Adrenal gland (tissue), 12 donors: ENCODE data around the gene RAB33B. TPM values are rescaled to one million over a fixed set of nuclear protein-coding genes. Genes with fewer than 3 reads are reported as not detected.

Experiments
- DNase-seq, 7 donors: peaks; one replicate each; pipeline ENCODE4 v3.0.0-alpha.2; 2019 to 2020
- H3K27ac ChIP-seq, 5 donors: fragments of 200-600 bp; sonication (generic) in 4 of 5; 1 replicate in 3 of 5; 2 replicates in 2 of 5; pipeline versions ENCODE4 v1.5.1 to v1.8.0; 2016 to 2020; ENCODE audit warnings: mild to moderate bottlenecking in 1 of 5
- H3K27me3 ChIP-seq: fragments of 200-600 bp; 2 replicates; pipeline ENCODE4 v1.8.0; 2021
- H3K36me3 ChIP-seq, 2 donors: fragments of 200-600 bp; replicated peaks in 1 of 2; 1 replicate in 1 of 2; 2 replicates in 1 of 2; pipeline versions ENCODE4 v1.5.1 to v1.8.0; 2018 to 2022
- H3K4me1 ChIP-seq, 2 donors: fragments of 200-600 bp; replicated peaks in 1 of 2; 1 replicate in 1 of 2; 2 replicates in 1 of 2; pipeline versions ENCODE4 v1.5.1 to v1.8.0; 2018 to 2021
- H3K4me3 ChIP-seq, 4 donors: fragments of 200-600 bp; sonication (generic) in 3 of 4; one replicate each; pipeline ENCODE4 v1.5.1; 2016 to 2018
- H3K9me3 ChIP-seq, 3 donors: fragments of 200-600 bp; sonication (generic) in 1 of 3; replicated peaks in 1 of 3; 1 replicate in 2 of 3; 2 replicates in 1 of 3; pipeline versions ENCODE4 v1.5.1 to v1.8.0; 2016 to 2021
- CTCF ChIP-seq, 6 experiments: fragments of 450-650 bp in 4 of 6; fragments of 200-600 bp in 2 of 6; sonication (generic) in 1 of 6; IDR thresholded peaks; 1 replicate in 5 of 6; 2 replicates in 1 of 6; pipeline versions ENCODE4 v1.5.1 to v1.8.0; 2016 to 2021; ENCODE audit warnings: antibody characterized with exemption in 6 of 6, mild to moderate bottlenecking in 2 of 6, moderate library complexity in 1 of 6
- POLR2A ChIP-seq, 2 donors: fragments of 450-650 bp; IDR thresholded peaks; one replicate each; pipeline ENCODE4 v1.6.1; 2017; ENCODE audit warnings: antibody characterized with exemption in 2 of 2, mild to moderate bottlenecking in 2 of 2, moderate library complexity in 1 of 2
- WGBS, 4 donors: extraction: QIAGEN DNeasy Blood & Tissue Kit in 2 of 4; methylation state at CpG; one replicate each; pipeline versions ENCODE4 v1.1.5 to v1.1.7; 2013 to 2017; 5-methylcytosine and 5-hydroxymethylcytosine counted together
- intact Hi-C, 2 donors: fragments of 100-400 bp; cut with DNase I; formaldehyde crosslinking; loops; one replicate each; pipeline versions ENCODE4 v1.14.1 to v1.15.0; 2022 to 2023
- polyA plus RNA-seq, 3 donors: library from polyadenylated mRNA; stranded (reverse); fragments of 200-250 nt in 2 of 3; fragments of 350-450 nt in 1 of 3; fragmentation: Illumina TruSeq in 1 of 3; extraction: RNeasy Lipid Tissue Mini Kit (QIAGEN cat#74804) in 1 of 3; gene quantifications; one replicate each; pipeline ENCODE4 v1.2.3, GENCODE V29; 2013 to 2014
- small RNA-seq, 2 donors: library from RNA; depleted of rRNA; stranded (forward); fragments of <200 nt; gene quantifications; one replicate each; pipeline ENCODE3, GENCODE V24; 2016
- total RNA-seq, 9 donors: library from RNA; depleted of rRNA in 4 of 9; stranded (reverse); fragments of >200 nt in 4 of 9; fragments of 120-200 nt in 1 of 9; fragmentation: NEBNext Ultra II Directional in 1 of 9; extraction: Animal tissue kit (Norgen Biotek cat#: 25700) in 1 of 9; gene quantifications; one replicate each; pipeline versions ENCODE4 v1.1.0 to v1.2.4, GENCODE V29; 2013 to 2023
- donor health status: healthy with polysubstance abuse.
- donor health status: Bipolar disorder and iron deficiency.
- donor health status: DM: yes; HTN: yes; CAD: no.
- donor health status: DM: no; HTN: no; CAD: no.
- donor health status: DM: no; HTN: no; CAD: no.
- donor health status: DM: yes; HTN: yes; CAD: no.

The RAB33B gene
- total and polyA plus RNA-seq, 12 donors: 2.0 to 9.4 (median 6.3) TPM

- Histone ChIP-seq H3K27ac (no peak overlapping the region), H3K4me1 (peaks cover 0 to 4% of the 10 kb centered on the region in 2 donors), H3K4me3 (no peak overlapping the region), H3K36me3 (peaks cover 0 to 48% of the 10 kb centered on the region in 2 donors), H3K27me3 (no peaks in the 10 kb centered on the region), H3K9me3 (no peaks in the 10 kb centered on the region)
- no peak for DNase-seq
- TF ChIP-seq CTCF (IDR thresholded peaks at IDR 0.05) (no peak), POLR2A (IDR thresholded peaks at IDR 0.05) (no peak)
- intact Hi-C loops: no loop called here
- WGBS, 4 donors: 86 to 94% (median 90%) methylated on average over 4 of the region's 4 CpGs
Measured at GRCh38 chr4:139524062-139524631, 70.2 kb downstream of the RAB33B start.

- 41 to 50% (median 43%) methylated on average over 2 of the region's 2 CpGs for WGBS, 4 donors
Measured at GRCh38 chr4:139525414-139525813, 71.5 kb downstream of the RAB33B start.

More at GRCh38 chr4:139525414-139525813, 71.5 kb downstream of the RAB33B start:
- no peak for DNase-seq
- no peak overlapping the region for H3K4me3 ChIP-seq
- peaks cover 0 to 4% of the 10 kb centered on the region in 2 donors for H3K4me1 ChIP-seq
- no peaks in the 10 kb centered on the region for H3K9me3 ChIP-seq
- H3K36me3 ChIP-seq: peaks cover 0 to 43% of the 10 kb centered on the region in 2 donors
- no peak overlapping the region for H3K27ac ChIP-seq
- no peak for TF ChIP-seq CTCF (IDR thresholded peaks at IDR 0.05)
- no peak for TF ChIP-seq POLR2A (IDR thresholded peaks at IDR 0.05)
- no peaks in the 10 kb centered on the region for H3K27me3 ChIP-seq
- intact Hi-C loops: no loop called here

Small RNAs within 50 kb of the gene (small RNA-seq; reads per million reads assigned to genes)
- gene RF01225: 0 reads per million in 2 donors

Other genes with a start within 250 kb of the RAB33B start
- gene MGARP, start 173.9 kb upstream of the RAB33B start, total RNA-seq: 100 to 1,000 TPM; 130 to 548 (median 290) TPM
- gene MGARP, start 173.9 kb upstream of the RAB33B start, polyA plus RNA-seq: 100 to 1,000 TPM in 2 of 3 donors, 10 to 100 TPM in 1; 79.2 to 252 (median 136) TPM
- gene NAA15, start 152.6 kb upstream of the RAB33B start, total RNA-seq: 10 to 100 TPM; 12.4 to 36.4 (median 30.6) TPM
- gene NAA15, start 152.6 kb upstream of the RAB33B start, polyA plus RNA-seq: 10 to 100 TPM in 1 of 3 donors, 1 to 10 TPM in 2; 4.6 to 29.0 (median 5.2) TPM
- 100 to 1,000 TPM in 6 of 9 donors, 10 to 100 TPM in 3; 55.1 to 152 (median 106) TPM for gene NDUFC1, start 151.6 kb upstream of the RAB33B start, total RNA-seq
- gene NDUFC1, start 151.6 kb upstream of the RAB33B start, polyA plus RNA-seq: 100 to 1,000 TPM in 2 of 3 donors, 10 to 100 TPM in 1; 99.7 to 235 (median 115) TPM
- gene SETD7, start 102.1 kb downstream of the RAB33B start, total RNA-seq: 10 to 100 TPM; 14.5 to 49.1 (median 43.3) TPM
- 10 to 100 TPM in 2 of 3 donors, 1 to 10 TPM in 1; 7.4 to 48.5 (median 10.9) TPM for gene SETD7, start 102.1 kb downstream of the RAB33B start, polyA plus RNA-seq
- gene MGST2, start 211.7 kb downstream of the RAB33B start, total RNA-seq: 100 to 1,000 TPM in 8 of 9 donors, 10 to 100 TPM in 1; 95.5 to 246 (median 122) TPM
- 100 to 1,000 TPM; 110 to 271 (median 154) TPM for gene MGST2, start 211.7 kb downstream of the RAB33B start, polyA plus RNA-seq